MM.1S (cell line): Measurements from ENCODE around the gene SLC1A7.

Experiments used
- DNase-seq: peaks from one replicate; pipeline ENCODE4 v3.0.0-alpha.2; 2015
- H2AFZ ChIP-seq: fragments of 300-600 bp; sonication (generic); 2 replicates; pipeline ENCODE4 v1.6.0; 2016; ENCODE audit warnings: antibody characterized with exemption, low read length
- H3F3A ChIP-seq: fragments of 300-600 bp; sonication (generic); 2 replicates; pipeline ENCODE4 v1.6.1; 2016; ENCODE audit warnings: mild to moderate bottlenecking, antibody characterized with exemption, low read length, moderate library complexity, mixed read lengths; ENCODE audit not compliant: insufficient read depth
- H3K27ac ChIP-seq: fragments of 300-600 bp; sonication (generic); 2 replicates; pipeline ENCODE4 v1.5.1; 2016; ENCODE audit warnings: mild to moderate bottlenecking, low read length
- H3K27me3 ChIP-seq: fragments of 300-600 bp; sonication (generic); replicated peaks from 2 replicates; pipeline ENCODE4 v1.6.0; 2016; ENCODE audit warnings: low read length; ENCODE audit not compliant: insufficient read depth
- H3K36me3 ChIP-seq: fragments of 300-600 bp; sonication (generic); replicated peaks from 2 replicates; pipeline ENCODE4 v1.6.1; 2016; ENCODE audit warnings: mild to moderate bottlenecking, low read length, mixed read lengths; ENCODE audit not compliant: insufficient read depth
- H3K4me1 ChIP-seq: fragments of 300-600 bp; sonication (generic); 2 replicates; pipeline ENCODE4 v1.6.1; 2016; ENCODE audit warnings: low read length, mixed read lengths
- H3K4me2 ChIP-seq: fragments of 300-600 bp; sonication (generic); 2 replicates; pipeline ENCODE4 v1.6.0; 2016; ENCODE audit warnings: low read depth, low read length
- H3K4me3 ChIP-seq: fragments of 300-600 bp; sonication (generic); 2 replicates; pipeline ENCODE4 v1.5.1; 2016; ENCODE audit warnings: low read length, mixed read lengths
- H3K79me2 ChIP-seq: fragments of 300-600 bp; sonication (generic); 2 replicates; pipeline ENCODE4 v1.6.1; 2016; ENCODE audit warnings: mixed run types, low read length, mixed read lengths
- H3K9ac ChIP-seq: fragments of 300-600 bp; sonication (generic); 2 replicates; pipeline ENCODE4 v1.6.1; 2016; ENCODE audit warnings: low read length, mixed read lengths
- H3K9me2 ChIP-seq: fragments of 300-600 bp; sonication (generic); replicated peaks from 2 replicates; pipeline ENCODE4 v1.6.1; 2016; ENCODE audit warnings: mild to moderate bottlenecking, low read length, mixed read lengths; ENCODE audit not compliant: insufficient read depth
- H3K9me3 ChIP-seq: fragments of 300-600 bp; sonication (generic); replicated peaks from 2 replicates; pipeline ENCODE4 v1.6.1; 2016; ENCODE audit warnings: mild to moderate bottlenecking, low read length, mixed read lengths; ENCODE audit not compliant: insufficient read depth
- H4K20me1 ChIP-seq: fragments of 300-600 bp; sonication (generic); 2 replicates; pipeline ENCODE4 v1.6.1; 2016; ENCODE audit warnings: mild to moderate bottlenecking, low read length, moderate library complexity, mixed read lengths; ENCODE audit not compliant: insufficient read depth
- EZH2 ChIP-seq: fragments of 300-600 bp; sonication (generic); optimal IDR thresholded peaks from 2 replicates; pipeline ENCODE3; 2017; ENCODE audit warnings: low read depth, mild to moderate bottlenecking, antibody characterized with exemption, low read length, mixed read lengths
- EZH2phosphoT487 ChIP-seq: fragments of 300-600 bp; sonication (generic); IDR thresholded peaks from 2 replicates; pipeline ENCODE4 v1.6.1; 2018; ENCODE audit warnings: antibody characterized with exemption, low read length
- TF ChIP-seq, protein P1 (sequence below): fragments of 300-600 bp; sonication (generic); IDR thresholded peaks from 2 replicates; pipeline ENCODE4 v1.5.1; 2016; ENCODE audit warnings: antibody characterized with exemption, low read length, mixed read lengths

SLC1A7 gene

DNA sequence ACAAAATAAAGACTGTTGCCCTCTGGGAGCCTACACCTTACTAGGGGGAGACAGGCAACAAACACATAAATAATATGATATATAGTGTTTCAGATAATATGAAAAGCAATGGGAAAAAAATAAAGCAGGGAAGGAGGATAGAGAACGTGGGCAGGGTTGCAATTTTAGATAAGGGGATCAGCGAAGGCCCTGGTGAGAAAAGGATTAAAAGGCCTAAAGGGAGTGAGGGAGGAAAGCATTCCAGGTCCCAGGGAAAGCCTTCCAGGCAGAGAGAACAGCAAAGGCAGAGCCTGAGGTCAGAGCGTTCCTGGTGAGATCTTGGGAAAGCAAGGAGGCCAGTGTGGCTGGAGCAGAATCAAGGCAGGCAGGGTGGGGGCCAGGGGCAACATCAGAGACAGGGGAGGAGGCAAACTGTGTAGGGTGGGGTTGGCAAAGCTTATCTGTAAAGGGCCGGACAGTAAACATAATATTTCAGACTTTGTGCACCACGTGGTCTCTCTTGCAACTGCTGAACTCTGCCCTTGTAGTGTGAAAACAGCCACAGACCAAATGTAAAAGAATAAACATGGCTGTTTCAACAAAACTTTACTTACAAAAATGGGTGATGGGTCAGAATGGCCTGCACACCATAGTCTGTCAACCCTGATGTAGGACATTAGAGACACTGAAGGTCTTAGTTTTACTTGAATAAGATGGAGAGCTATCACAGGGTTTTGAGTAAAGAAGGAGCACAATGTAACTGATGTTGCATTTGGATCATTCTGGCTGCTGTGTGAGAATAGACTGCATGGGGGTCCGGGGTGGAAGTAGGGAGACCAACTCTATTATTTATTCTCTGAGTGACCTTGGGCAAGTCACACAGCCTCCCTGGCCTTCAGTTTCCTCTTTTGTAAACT, 40.9 kb upstream of the SLC1A7 start:
- H3K9me3 ChIP-seq, result no peaks in the 10 kb centered on the region
- H2AFZ ChIP-seq, result no peak overlapping the region
- no peaks in the 10 kb centered on the region for H3K9me2 ChIP-seq
- H4K20me1 ChIP-seq, result no peaks in the 10 kb centered on the region
- no peak for DNase-seq
- H3K4me3 ChIP-seq, result no peak overlapping the region
- H3K27me3 ChIP-seq, result peaks cover 7% of the 10 kb centered on the region; the same call in 1 of the 2 replicates
- no peaks in the 10 kb centered on the region for H3K4me1 ChIP-seq
- no peaks in the 10 kb centered on the region for H3K79me2 ChIP-seq
- H3F3A ChIP-seq, result no peaks in the 10 kb centered on the region
- no peak overlapping the region for H3K9ac ChIP-seq
- no peaks in the 10 kb centered on the region for H3K36me3 ChIP-seq
- TF ChIP-seq, protein P1, sequence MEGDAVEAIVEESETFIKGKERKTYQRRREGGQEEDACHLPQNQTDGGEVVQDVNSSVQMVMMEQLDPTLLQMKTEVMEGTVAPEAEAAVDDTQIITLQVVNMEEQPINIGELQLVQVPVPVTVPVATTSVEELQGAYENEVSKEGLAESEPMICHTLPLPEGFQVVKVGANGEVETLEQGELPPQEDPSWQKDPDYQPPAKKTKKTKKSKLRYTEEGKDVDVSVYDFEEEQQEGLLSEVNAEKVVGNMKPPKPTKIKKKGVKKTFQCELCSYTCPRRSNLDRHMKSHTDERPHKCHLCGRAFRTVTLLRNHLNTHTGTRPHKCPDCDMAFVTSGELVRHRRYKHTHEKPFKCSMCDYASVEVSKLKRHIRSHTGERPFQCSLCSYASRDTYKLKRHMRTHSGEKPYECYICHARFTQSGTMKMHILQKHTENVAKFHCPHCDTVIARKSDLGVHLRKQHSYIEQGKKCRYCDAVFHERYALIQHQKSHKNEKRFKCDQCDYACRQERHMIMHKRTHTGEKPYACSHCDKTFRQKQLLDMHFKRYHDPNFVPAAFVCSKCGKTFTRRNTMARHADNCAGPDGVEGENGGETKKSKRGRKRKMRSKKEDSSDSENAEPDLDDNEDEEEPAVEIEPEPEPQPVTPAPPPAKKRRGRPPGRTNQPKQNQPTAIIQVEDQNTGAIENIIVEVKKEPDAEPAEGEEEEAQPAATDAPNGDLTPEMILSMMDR, result no peak
- no peak for TF ChIP-seq EZH2
- no peak for TF ChIP-seq EZH2phosphoT487
- no peak overlapping the region for H3K4me2 ChIP-seq
- no peak overlapping the region for H3K27ac ChIP-seq

DNA sequence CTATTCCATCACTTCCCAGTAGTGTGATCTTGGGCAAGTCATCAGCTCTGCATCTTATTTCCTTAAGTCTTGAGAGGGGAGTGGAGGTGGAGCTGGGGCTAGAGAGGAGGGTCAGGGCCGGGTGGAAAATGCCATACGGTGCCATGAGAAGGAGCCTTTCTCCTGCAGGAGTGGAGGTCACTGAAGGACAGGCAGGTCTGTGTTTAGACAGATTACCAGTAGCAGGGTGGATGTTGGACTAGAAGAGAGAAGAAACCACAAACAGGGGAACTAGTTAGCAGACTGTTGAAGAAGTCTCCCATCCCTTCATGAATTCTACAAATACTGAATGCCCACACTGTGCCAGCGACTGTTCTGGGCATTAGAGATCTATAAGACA, 40.3 kb upstream of the SLC1A7 start:
- Histone ChIP-seq H3K79me2 (no peaks in the 10 kb centered on the region), H4K20me1 (no peaks in the 10 kb centered on the region), H3K4me2 (no peak overlapping the region), H3K9me2 (no peaks in the 10 kb centered on the region), H3K27ac (no peak overlapping the region), H3K9ac (no peak overlapping the region), H3K27me3 (peaks cover 7% of the 10 kb centered on the region; the same call in 1 of the 2 replicates), H3K9me3 (no peaks in the 10 kb centered on the region), H3K36me3 (no peaks in the 10 kb centered on the region), H3K4me3 (no peak overlapping the region), H3K4me1 (no peaks in the 10 kb centered on the region), H2AFZ (no peak overlapping the region), H3F3A (no peaks in the 10 kb centered on the region)
- no peak for TF ChIP-seq EZH2
- TF ChIP-seq EZH2phosphoT487, result no peak
- TF ChIP-seq, protein P1, result no peak
- no peak for DNase-seq

DNA sequence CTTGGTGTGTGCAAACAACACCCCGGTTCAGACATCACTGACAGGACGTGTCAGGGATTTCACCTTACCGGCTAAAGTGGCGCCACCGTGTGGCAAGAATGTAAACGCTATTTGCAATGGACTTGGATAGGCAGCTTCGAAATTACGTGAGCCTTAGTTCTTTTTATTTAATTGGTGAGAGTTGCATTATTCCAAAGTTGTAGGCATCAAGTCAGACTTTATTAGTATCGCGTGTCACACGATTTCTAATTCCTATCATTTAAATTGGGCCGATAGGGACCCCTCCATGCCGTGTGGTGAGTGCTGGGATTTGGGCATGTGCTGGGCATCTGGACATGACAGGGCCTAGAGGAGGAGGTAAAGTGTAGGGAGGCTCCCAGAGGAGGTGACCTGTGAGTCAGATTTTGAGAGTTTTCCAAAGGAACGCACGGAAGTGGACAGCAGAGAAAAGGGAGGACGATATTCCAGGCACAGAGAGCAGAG, 39.7 kb upstream of the SLC1A7 start:
- Histone ChIP-seq H3K4me3 (no peak overlapping the region), H3K9me3 (no peaks in the 10 kb centered on the region), H3K9me2 (no peaks in the 10 kb centered on the region), H3K9ac (no peak overlapping the region), H3K27me3 (peaks cover 7% of the 10 kb centered on the region; the same call in 1 of the 2 replicates), H3F3A (no peaks in the 10 kb centered on the region), H3K27ac (no peak overlapping the region), H3K36me3 (no peaks in the 10 kb centered on the region), H2AFZ (peak overlapping the region; percentile 69; the same call in 1 of the 2 replicates), H3K4me2 (peak overlapping the region; percentile 45; the same call in 1 of the 2 replicates), H3K4me1 (no peaks in the 10 kb centered on the region), H3K79me2 (no peaks in the 10 kb centered on the region), H4K20me1 (no peaks in the 10 kb centered on the region)
- TF ChIP-seq, protein P1, result peak; percentile 95
- no peak for TF ChIP-seq EZH2phosphoT487
- DNase-seq, result peak; percentile 82
